IMR-90 (cell line): ENCODE measurements around the gene XKR7. TPM values are rescaled to one million over a fixed set of nuclear protein-coding genes. Genes with fewer than 3 reads are reported as not detected.

ENCODE experiments used
- ATAC-seq: fragments of 200-7000 bp; cut with Tn5 transposase; 2 replicates; pipeline ENCODE4 v1.9.1; 2020; ENCODE audit warnings: low read depth, mild to moderate bottlenecking, moderate library complexity
- BruUV-seq: library from RNA; stranded (reverse); fragments of 400-500 nt; replicated peaks from 2 replicates; lab custom pipeline; 2021; lab: Mats Ljungman, UMichigan
- CTCF ChIA-PET: fragments of 300-600 bp; formaldehyde crosslinking; extraction: SDS; loops from one replicate; lab custom pipeline; 2021; ENCODE audit warnings: antibody characterized with exemption; lab: Yijun Ruan, JAX
- POLR2A ChIA-PET: fragments of 300-600 bp; sonication (Branson Sonifier 250); formaldehyde crosslinking; loops from one replicate; lab custom pipeline; 2022; ENCODE audit warnings: antibody characterized with exemption; ENCODE audit not compliant: unreplicated experiment; lab: Charles Lee
- DNase-seq: peaks from one replicate; pipeline ENCODE4 v3.0.0; 2013
- H2AFZ ChIP-seq: replicated peaks from 2 replicates; pipeline ENCODE3; 2013; ENCODE audit warnings: low read length, mild to moderate bottlenecking; ENCODE audit not compliant: poor library complexity
- H2AK5ac ChIP-seq: 2 replicates; pipeline ENCODE4 v1.6.1; 2013; ENCODE audit warnings: low read depth, low read length, inconsistent platforms
- H2AK9ac ChIP-seq: replicated peaks from 2 replicates; pipeline ENCODE3; 2013; ENCODE audit warnings: mild to moderate bottlenecking, low read depth, low read length, moderate library complexity; ENCODE audit not compliant: poor library complexity
- H2BK120ac ChIP-seq: 2 replicates; pipeline ENCODE4 v1.6.1; 2013; ENCODE audit warnings: low read depth, low read length, inconsistent platforms
- H2BK15ac ChIP-seq: 3 replicates; pipeline ENCODE4 v1.6.1; 2013; ENCODE audit warnings: low read depth, low read length, inconsistent platforms
- H2BK20ac ChIP-seq: 2 replicates; pipeline ENCODE4 v1.6.1; 2013; ENCODE audit warnings: low read depth, mild to moderate bottlenecking, inconsistent platforms, low read length, moderate library complexity
- H2BK5ac ChIP-seq: 2 replicates; pipeline ENCODE4 v1.6.1; 2013; ENCODE audit warnings: mild to moderate bottlenecking, low read depth, low read length, inconsistent platforms; ENCODE audit not compliant: poor library complexity, severe bottlenecking
- H3K14ac ChIP-seq: replicated peaks from 2 replicates; pipeline ENCODE4 v1.6.1; 2013; ENCODE audit warnings: low read depth, low read length, inconsistent platforms
- H3K18ac ChIP-seq: 2 replicates; pipeline ENCODE4 v1.6.1; 2013; ENCODE audit warnings: low read depth, low read length, control low read depth
- H3K23ac ChIP-seq: 2 replicates; pipeline ENCODE4 v1.6.1; 2013; ENCODE audit warnings: low read depth, low read length, inconsistent platforms
- H3K27ac ChIP-seq: 2 replicates; pipeline ENCODE4 v1.5.1; 2013; ENCODE audit warnings: mild to moderate bottlenecking, control low read depth, low read length; ENCODE audit not compliant: insufficient read depth
- H3K27me3 ChIP-seq: 2 replicates; pipeline ENCODE4 v1.6.1; 2013; ENCODE audit warnings: low read length; ENCODE audit not compliant: control insufficient read depth, insufficient read depth
- H3K36me3 ChIP-seq: 2 replicates; pipeline ENCODE4 v1.6.1; 2013; ENCODE audit warnings: low read length, mixed read lengths; ENCODE audit not compliant: control insufficient read depth, insufficient read depth
- H3K4ac ChIP-seq: 2 replicates; pipeline ENCODE4 v1.6.1; 2013; ENCODE audit warnings: low read depth, low read length, inconsistent platforms
- H3K4me1 ChIP-seq: 2 replicates; pipeline ENCODE4 v1.6.1; 2013; ENCODE audit warnings: low read length, mixed read lengths; ENCODE audit not compliant: control insufficient read depth, insufficient read depth
- H3K4me2 ChIP-seq: 2 replicates; pipeline ENCODE4 v1.6.1; 2013; ENCODE audit warnings: low read depth, mild to moderate bottlenecking, control low read depth, low read length, moderate library complexity
- H3K4me3 ChIP-seq: 2 replicates; pipeline ENCODE4 v1.5.1; 2013; ENCODE audit warnings: low read depth, mild to moderate bottlenecking, control low read depth, low read length, moderate library complexity; ENCODE audit not compliant: insufficient read depth
- H3K56ac ChIP-seq: 2 replicates; pipeline ENCODE4 v1.6.1; 2013; ENCODE audit warnings: low read length, inconsistent platforms; ENCODE audit not compliant: insufficient read depth; ENCODE audit errors: extremely low read depth
- H3K79me1 ChIP-seq, 2 experiments: 2 replicates each; pipeline ENCODE4 v1.6.1; 2013; ENCODE audit warnings: low read length in 2 of 2, inconsistent platforms in 1 of 2, low read depth in 1 of 2
- H3K9ac ChIP-seq: 2 replicates; pipeline ENCODE4 v1.6.1; 2013; ENCODE audit warnings: low read depth, low read length, control low read depth
- H3K9me1 ChIP-seq: 2 replicates; pipeline ENCODE4 v1.6.1; 2013; ENCODE audit warnings: low read length, inconsistent platforms; ENCODE audit not compliant: insufficient read depth
- H3K9me3 ChIP-seq: 2 replicates; pipeline ENCODE4 v1.6.1; 2013; ENCODE audit warnings: low read length; ENCODE audit not compliant: control insufficient read depth, insufficient read depth
- H4K20me1 ChIP-seq: 2 replicates; pipeline ENCODE4 v1.6.1; 2013; ENCODE audit warnings: low read length, inconsistent platforms; ENCODE audit not compliant: insufficient read depth
- H4K5ac ChIP-seq: 2 replicates; pipeline ENCODE4 v1.6.1; 2013; ENCODE audit warnings: mild to moderate bottlenecking, low read depth, low read length, control low read depth
- H4K8ac ChIP-seq, 2 experiments: 2 replicates each; pipeline ENCODE4 v1.6.1; 2013; ENCODE audit warnings: low read depth in 2 of 2, low read length in 2 of 2, control low read depth in 1 of 2, inconsistent platforms in 1 of 2
- H4K91ac ChIP-seq: 2 replicates; pipeline ENCODE4 v1.6.1; 2013; ENCODE audit warnings: low read depth, low read length, inconsistent platforms; ENCODE audit not compliant: insufficient read depth
- POLR2A ChIP-seq: IDR thresholded peaks from 2 replicates; pipeline ENCODE4 v1.6.1; 2012; ENCODE audit warnings: mild to moderate bottlenecking, low read depth, low read length
- RAD21 ChIP-seq: IDR thresholded peaks from 2 replicates; pipeline ENCODE4 v1.6.1; 2012; ENCODE audit warnings: low read length, improper control_type of control experiment
- RCOR1 ChIP-seq: IDR thresholded peaks from 2 replicates; pipeline ENCODE4 v1.6.1; 2012; ENCODE audit warnings: mild to moderate bottlenecking, low read length, improper control_type of control experiment; ENCODE audit not compliant: insufficient replicate concordance
- WGBS, 2 experiments: methylation state at CpG; one replicate each; pipeline versions ENCODE4 v1.1.5 to v1.1.7; 2013; ENCODE audit warnings: missing lambda C conversion rate in 2 of 2; ENCODE audit not compliant: insufficient read length in 1 of 2; ENCODE audit errors: extremely low coverage in 2 of 2; 5-methylcytosine and 5-hydroxymethylcytosine counted together
- dilution Hi-C: fragments of 300-500 bp; cut with HindIII; formaldehyde crosslinking; loops from one replicate; pipeline ENCODE4 v1.14.3; 2018; ENCODE audit warnings: low sequenced_read_pairs; ENCODE audit not compliant: unreplicated experiment
- in situ Hi-C: fragments of 300-500 bp; cut with MboI; formaldehyde crosslinking; loops from 3 replicates; pipeline ENCODE4 v1.14.3; 2019; ENCODE audit warnings: low sequenced_read_pairs, inconsistent platforms, mixed read lengths
- intact Hi-C: fragments of 100-400 bp; cut with micrococcal nuclease; formaldehyde crosslinking; loops from 2 replicates; pipeline ENCODE4 v1.10.0; 2022
- polyA plus RNA-seq, 3 experiments: library from polyadenylated mRNA; depleted of rRNA; stranded (reverse); fragments of >200 nt; gene quantifications; 2 replicates each; pipeline ENCODE4 v1.2.3, GENCODE V29; 2012; ENCODE audit warnings: low replicate concordance in 1 of 3
- total RNA-seq: library from RNA; depleted of rRNA; stranded (reverse); fragments of >200 nt; gene quantifications from 2 replicates; pipeline ENCODE4 v1.2.3, GENCODE V29; 2012

The XKR7 gene
- total and polyA plus RNA-seq, 2 of the 4 experiments (the other 2 are of a cell fraction): not detected

DNA sequence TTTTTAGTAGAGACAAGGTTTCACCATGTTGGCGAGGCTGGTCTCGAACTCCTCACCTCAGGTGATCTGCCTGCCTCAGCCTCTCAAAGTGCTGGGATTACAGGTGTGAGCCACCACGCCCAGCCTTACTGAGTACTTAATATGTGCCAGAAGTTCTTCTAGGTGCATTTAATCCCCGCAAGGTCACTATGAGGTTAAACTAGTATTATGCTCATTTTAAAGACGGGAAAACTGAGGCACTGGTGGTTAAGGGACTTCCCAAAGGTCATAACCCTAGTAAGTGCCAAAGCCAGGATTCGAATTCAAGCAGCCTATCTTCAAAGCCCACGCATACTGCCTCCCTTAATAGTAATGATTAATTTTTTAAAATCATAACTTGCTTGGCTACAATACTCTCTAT, 41.6 kb downstream of the XKR7 start:
- H3K9me1 ChIP-seq: no peaks in the 10 kb centered on the region
- no TSS peak for BruUV-seq
- H3K4me2 ChIP-seq: no peak overlapping the region
- H3K4me3 ChIP-seq: no peak overlapping the region
- DNase-seq (no peak), ATAC-seq (no peak)
- H4K5ac ChIP-seq: no peak overlapping the region
- no peaks in the 10 kb centered on the region for H3K4me1 ChIP-seq
- H3K23ac ChIP-seq: no peak overlapping the region
- no peak overlapping the region for H3K56ac ChIP-seq
- H3K36me3 ChIP-seq: no peaks in the 10 kb centered on the region
- H4K20me1 ChIP-seq: no peaks in the 10 kb centered on the region
- dilution Hi-C loops: no loop called here
- no peak overlapping the region for H2BK15ac ChIP-seq
- no peak overlapping the region for H3K27ac ChIP-seq
- no peaks in the 10 kb centered on the region for H3K79me1 ChIP-seq
- H3K9ac ChIP-seq: no peak overlapping the region
- no peak for TF ChIP-seq POLR2A
- no peak for TF ChIP-seq RCOR1
- TF ChIP-seq RAD21: no peak
- ChIA-PET CTCF (no interaction called here), POLR2A (no interaction called here)
- H2AK5ac ChIP-seq: no peak overlapping the region
- WGBS, 2 experiments: no CpG with 5 or more reads among the region's 7 CpGs
- intact Hi-C loops: no loop called here
- H2BK5ac ChIP-seq: no peak overlapping the region
- no peak overlapping the region for H4K8ac ChIP-seq
- no peak overlapping the region for H2AFZ ChIP-seq
- no peak overlapping the region for H2AK9ac ChIP-seq
- H3K18ac ChIP-seq: no peak overlapping the region
- in situ Hi-C loops: no loop called here
- no peak overlapping the region for H3K14ac ChIP-seq
- H2BK120ac ChIP-seq: no peak overlapping the region
- H3K9me3 ChIP-seq: no peaks in the 10 kb centered on the region
- H3K27me3 ChIP-seq: peaks cover 55% of the 10 kb centered on the region
- H3K4ac ChIP-seq: no peak overlapping the region
- no peak overlapping the region for H2BK20ac ChIP-seq
- no peak overlapping the region for H4K91ac ChIP-seq
